ENCODE data around the gene JARID2.

JARID2 gene

DNA sequence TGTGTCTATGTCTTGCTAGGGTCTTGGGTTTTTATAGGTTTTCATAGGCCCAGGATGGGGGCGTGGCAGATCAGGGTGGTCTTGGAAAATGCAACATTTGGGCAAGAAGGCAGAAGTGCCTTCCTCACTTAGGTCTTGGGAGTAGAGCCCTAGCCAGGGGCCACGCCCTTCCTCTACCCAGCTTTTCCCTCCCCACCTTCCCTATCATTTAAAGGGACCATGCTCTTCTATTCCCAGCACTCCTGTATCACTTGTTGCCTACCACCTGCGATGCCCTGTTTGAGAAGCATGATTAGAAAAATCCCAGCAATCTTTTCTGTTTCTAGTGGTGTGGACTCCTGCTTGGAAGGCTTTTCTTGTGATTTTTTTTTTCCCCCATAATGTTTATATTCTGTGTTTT, 190.6 kb downstream of the JARID2 start:
- POLR2A ChIA-PET, result no interaction called here

DNA sequence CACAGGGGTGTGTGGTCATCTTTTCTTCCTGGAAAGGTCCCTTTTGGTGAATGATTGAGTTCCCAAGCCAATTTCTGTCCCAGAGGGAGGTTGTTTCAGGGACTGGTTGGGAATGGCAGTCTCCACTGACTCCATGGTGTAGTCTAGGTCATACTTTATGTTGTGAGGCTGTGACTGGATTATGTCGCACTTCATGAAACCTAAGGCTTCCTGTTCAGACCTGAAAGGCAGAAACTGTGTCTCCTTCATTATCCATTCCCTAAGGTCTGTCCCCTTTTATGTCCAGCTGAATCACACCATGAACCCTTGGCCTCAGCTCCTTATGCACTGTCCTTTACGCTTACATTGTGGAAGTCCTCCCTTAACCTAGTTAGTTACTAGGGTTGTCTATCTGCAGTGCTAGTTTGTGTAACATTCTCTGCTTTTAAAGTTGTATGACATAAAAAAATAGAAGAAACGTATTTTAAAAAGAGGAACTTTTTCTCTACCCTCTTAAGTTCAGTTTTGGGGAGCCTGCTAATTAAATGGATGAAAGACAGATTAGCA, 191.3 kb downstream of the JARID2 start:
- Histone ChIP-seq H3K4me3 (ENCODE audit: low read depth, low read length) (no peak overlapping the region), H3K27ac (ENCODE audit: extremely low read depth, low read depth, low read length) (no peak overlapping the region), H3K9me3 (ENCODE audit: control insufficient read depth, insufficient read depth, low read depth, low read length) (no peaks in the 10 kb centered on the region), H3K36me3 (ENCODE audit: control insufficient read depth in 2 of 2, insufficient read depth in 1 of 2, low read length in 2 of 2) (no peaks in the 10 kb centered on the region), H3K4me1 (ENCODE audit: control insufficient read depth, insufficient read depth, low read length) (peaks cover 31% of the 10 kb centered on the region)
- ChIA-PET CTCF (interaction anchor here (0.7 to 1.5 kb wide), 4 partner anchors 16 to 188 kb away, joined by 3 to 6 read pairs (median 4); no protein-coding TSS in a partner anchor), POLR2A (no interaction called here)
- no peak for TF ChIP-seq ZNF548 (tag by site-specific recombination; IDR thresholded peaks at IDR 0.05)
- no peak for TF ChIP-seq ZBTB20 (tag by site-specific recombination; IDR thresholded peaks at IDR 0.05)
- no peak for TF ChIP-seq ZNF830 (tag by site-specific recombination; IDR thresholded peaks at IDR 0.05; ENCODE audit: low read depth)
- no peak for TF ChIP-seq HOXC10 (CRISPR knock-in tag; IDR thresholded peaks at IDR 0.05)
- TF ChIP-seq, protein P1, sequence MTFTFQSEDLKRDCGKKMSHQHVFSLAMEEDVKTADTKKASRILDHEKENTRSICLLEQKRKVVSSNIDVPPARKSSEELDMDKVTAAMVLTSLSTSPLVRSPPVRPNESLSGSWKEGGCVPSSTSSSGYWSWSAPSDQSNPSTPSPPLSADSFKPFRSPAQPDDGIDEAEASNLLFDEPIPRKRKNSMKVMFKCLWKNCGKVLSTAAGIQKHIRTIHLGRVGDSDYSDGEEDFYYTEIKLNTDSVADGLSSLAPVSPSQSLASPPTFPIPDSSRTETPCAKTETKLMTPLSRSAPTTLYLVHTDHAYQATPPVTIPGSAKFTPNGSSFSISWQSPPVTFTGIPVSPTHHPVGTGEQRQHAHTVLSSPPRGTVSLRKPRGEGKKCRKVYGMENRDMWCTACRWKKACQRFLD (tag by site-specific recombination; IDR thresholded peaks at IDR 0.05), result no peak
- no peak for TF ChIP-seq ZFP41 (tag by site-specific recombination; IDR thresholded peaks at IDR 0.05; ENCODE audit: borderline replicate concordance)
- TF ChIP-seq ZNF76 (tag by site-specific recombination; IDR thresholded peaks at IDR 0.05; ENCODE audit: borderline replicate concordance, low read depth), result no peak
- TF ChIP-seq ZNF292 (tag by site-specific recombination; IDR thresholded peaks at IDR 0.05; ENCODE audit: borderline replicate concordance, low read depth), result no peak
- no peak for TF ChIP-seq ZNF202 (tag by site-specific recombination; IDR thresholded peaks at IDR 0.05; ENCODE audit: borderline replicate concordance)
- no peak for TF ChIP-seq ZSCAN30 (tag by site-specific recombination; IDR thresholded peaks at IDR 0.05)
- no peak for TF ChIP-seq OSR2 (tag by site-specific recombination; IDR thresholded peaks at IDR 0.05)
- no peak for TF ChIP-seq MYNN (tag by site-specific recombination; IDR thresholded peaks at IDR 0.05; ENCODE audit: borderline replicate concordance)
- TF ChIP-seq ZIC2 (tag by site-specific recombination; IDR thresholded peaks at IDR 0.05), result no peak
- TF ChIP-seq ZNF501 (tag by site-specific recombination; IDR thresholded peaks at IDR 0.05), result no peak
- TF ChIP-seq ZNF324 (tag by site-specific recombination; IDR thresholded peaks at IDR 0.05), result no peak

More for the DNA sequence above, 190.6 kb downstream of the JARID2 start:
- H3K4me3 ChIP-seq (ENCODE audit: low read depth, low read length), result no peak overlapping the region
- H3K9me3 ChIP-seq (ENCODE audit: control insufficient read depth, insufficient read depth, low read depth, low read length), result no peaks in the 10 kb centered on the region
- H3K27ac ChIP-seq (ENCODE audit: extremely low read depth, low read depth, low read length), result no peak overlapping the region
- peaks cover 38% of the 10 kb centered on the region for H3K4me1 ChIP-seq (ENCODE audit: control insufficient read depth, insufficient read depth, low read length)
- TF ChIP-seq, protein P2, sequence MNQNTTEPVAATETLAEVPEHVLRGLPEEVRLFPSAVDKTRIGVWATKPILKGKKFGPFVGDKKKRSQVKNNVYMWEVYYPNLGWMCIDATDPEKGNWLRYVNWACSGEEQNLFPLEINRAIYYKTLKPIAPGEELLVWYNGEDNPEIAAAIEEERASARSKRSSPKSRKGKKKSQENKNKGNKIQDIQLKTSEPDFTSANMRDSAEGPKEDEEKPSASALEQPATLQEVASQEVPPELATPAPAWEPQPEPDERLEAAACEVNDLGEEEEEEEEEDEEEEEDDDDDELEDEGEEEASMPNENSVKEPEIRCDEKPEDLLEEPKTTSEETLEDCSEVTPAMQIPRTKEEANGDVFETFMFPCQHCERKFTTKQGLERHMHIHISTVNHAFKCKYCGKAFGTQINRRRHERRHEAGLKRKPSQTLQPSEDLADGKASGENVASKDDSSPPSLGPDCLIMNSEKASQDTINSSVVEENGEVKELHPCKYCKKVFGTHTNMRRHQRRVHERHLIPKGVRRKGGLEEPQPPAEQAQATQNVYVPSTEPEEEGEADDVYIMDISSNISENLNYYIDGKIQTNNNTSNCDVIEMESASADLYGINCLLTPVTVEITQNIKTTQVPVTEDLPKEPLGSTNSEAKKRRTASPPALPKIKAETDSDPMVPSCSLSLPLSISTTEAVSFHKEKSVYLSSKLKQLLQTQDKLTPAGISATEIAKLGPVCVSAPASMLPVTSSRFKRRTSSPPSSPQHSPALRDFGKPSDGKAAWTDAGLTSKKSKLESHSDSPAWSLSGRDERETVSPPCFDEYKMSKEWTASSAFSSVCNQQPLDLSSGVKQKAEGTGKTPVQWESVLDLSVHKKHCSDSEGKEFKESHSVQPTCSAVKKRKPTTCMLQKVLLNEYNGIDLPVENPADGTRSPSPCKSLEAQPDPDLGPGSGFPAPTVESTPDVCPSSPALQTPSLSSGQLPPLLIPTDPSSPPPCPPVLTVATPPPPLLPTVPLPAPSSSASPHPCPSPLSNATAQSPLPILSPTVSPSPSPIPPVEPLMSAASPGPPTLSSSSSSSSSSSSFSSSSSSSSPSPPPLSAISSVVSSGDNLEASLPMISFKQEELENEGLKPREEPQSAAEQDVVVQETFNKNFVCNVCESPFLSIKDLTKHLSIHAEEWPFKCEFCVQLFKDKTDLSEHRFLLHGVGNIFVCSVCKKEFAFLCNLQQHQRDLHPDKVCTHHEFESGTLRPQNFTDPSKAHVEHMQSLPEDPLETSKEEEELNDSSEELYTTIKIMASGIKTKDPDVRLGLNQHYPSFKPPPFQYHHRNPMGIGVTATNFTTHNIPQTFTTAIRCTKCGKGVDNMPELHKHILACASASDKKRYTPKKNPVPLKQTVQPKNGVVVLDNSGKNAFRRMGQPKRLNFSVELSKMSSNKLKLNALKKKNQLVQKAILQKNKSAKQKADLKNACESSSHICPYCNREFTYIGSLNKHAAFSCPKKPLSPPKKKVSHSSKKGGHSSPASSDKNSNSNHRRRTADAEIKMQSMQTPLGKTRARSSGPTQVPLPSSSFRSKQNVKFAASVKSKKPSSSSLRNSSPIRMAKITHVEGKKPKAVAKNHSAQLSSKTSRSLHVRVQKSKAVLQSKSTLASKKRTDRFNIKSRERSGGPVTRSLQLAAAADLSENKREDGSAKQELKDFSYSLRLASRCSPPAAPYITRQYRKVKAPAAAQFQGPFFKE (tag by site-specific recombination; IDR thresholded peaks at IDR 0.05; ENCODE audit: borderline replicate concordance), result no peak
- no peak for TF ChIP-seq ZNF311 (tag by site-specific recombination; IDR thresholded peaks at IDR 0.05; ENCODE audit: borderline replicate concordance)
- TF ChIP-seq ZNF302 (tag by site-specific recombination; IDR thresholded peaks at IDR 0.05; ENCODE audit: low read depth), result no peak
- no peak for TF ChIP-seq ZNF596 (tag by site-specific recombination; IDR thresholded peaks at IDR 0.05)
- no peak for TF ChIP-seq RBAK (tag by site-specific recombination; IDR thresholded peaks at IDR 0.05)
- TF ChIP-seq, protein P3, sequence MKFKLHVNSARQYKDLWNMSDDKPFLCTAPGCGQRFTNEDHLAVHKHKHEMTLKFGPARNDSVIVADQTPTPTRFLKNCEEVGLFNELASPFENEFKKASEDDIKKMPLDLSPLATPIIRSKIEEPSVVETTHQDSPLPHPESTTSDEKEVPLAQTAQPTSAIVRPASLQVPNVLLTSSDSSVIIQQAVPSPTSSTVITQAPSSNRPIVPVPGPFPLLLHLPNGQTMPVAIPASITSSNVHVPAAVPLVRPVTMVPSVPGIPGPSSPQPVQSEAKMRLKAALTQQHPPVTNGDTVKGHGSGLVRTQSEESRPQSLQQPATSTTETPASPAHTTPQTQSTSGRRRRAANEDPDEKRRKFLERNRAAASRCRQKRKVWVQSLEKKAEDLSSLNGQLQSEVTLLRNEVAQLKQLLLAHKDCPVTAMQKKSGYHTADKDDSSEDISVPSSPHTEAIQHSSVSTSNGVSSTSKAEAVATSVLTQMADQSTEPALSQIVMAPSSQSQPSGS (tag by site-specific recombination; IDR thresholded peaks at IDR 0.05; ENCODE audit: low read depth), result no peak
- TF ChIP-seq, protein P4, sequence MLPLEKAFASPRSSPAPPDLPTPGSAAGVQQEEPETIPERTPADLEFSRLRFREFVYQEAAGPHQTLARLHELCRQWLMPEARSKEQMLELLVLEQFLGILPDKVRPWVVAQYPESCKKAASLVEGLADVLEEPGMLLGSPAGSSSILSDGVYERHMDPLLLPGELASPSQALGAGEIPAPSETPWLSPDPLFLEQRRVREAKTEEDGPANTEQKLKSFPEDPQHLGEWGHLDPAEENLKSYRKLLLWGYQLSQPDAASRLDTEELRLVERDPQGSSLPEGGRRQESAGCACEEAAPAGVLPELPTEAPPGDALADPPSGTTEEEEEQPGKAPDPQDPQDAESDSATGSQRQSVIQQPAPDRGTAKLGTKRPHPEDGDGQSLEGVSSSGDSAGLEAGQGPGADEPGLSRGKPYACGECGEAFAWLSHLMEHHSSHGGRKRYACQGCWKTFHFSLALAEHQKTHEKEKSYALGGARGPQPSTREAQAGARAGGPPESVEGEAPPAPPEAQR (tag by site-specific recombination; IDR thresholded peaks at IDR 0.05), result no peak
- peak; percentile 88 for TF ChIP-seq SCRT1 (tag by site-specific recombination; IDR thresholded peaks at IDR 0.05; ENCODE audit: borderline replicate concordance)
- peak; percentile 57 for TF ChIP-seq KLF1 (tag by site-specific recombination; IDR thresholded peaks at IDR 0.05)
- TF ChIP-seq ZNF10 (tag by site-specific recombination; IDR thresholded peaks at IDR 0.05), result no peak
- TF ChIP-seq KLF10 (tag by site-specific recombination; IDR thresholded peaks at IDR 0.05), result 0 out of 2 replicates have a peak, but pooled peaks have one; percentile 41
- TF ChIP-seq ZNF354C (tag by site-specific recombination; IDR thresholded peaks at IDR 0.05; ENCODE audit: borderline replicate concordance, low read depth), result no peak
- peak; percentile 75 for TF ChIP-seq SCRT2 (tag by site-specific recombination; IDR thresholded peaks at IDR 0.05)
- CTCF ChIA-PET, result interaction anchor here (0.9 to 1.5 kb wide), 3 partner anchors 27 to 188 kb away, joined by 3 to 6 read pairs (median 3); no protein-coding TSS in a partner anchor
- no peaks in the 10 kb centered on the region for H3K36me3 ChIP-seq (ENCODE audit: control insufficient read depth in 2 of 2, insufficient read depth in 1 of 2, low read length in 2 of 2)
